NCI-H774 (cell line): ENCODE measurements around the gene DCP2.

Source experiments
- DNase-seq: peaks from one replicate; lab custom pipeline; 2025; lab: John Stamatoyannopoulos, UW

DCP2 gene

DNA sequence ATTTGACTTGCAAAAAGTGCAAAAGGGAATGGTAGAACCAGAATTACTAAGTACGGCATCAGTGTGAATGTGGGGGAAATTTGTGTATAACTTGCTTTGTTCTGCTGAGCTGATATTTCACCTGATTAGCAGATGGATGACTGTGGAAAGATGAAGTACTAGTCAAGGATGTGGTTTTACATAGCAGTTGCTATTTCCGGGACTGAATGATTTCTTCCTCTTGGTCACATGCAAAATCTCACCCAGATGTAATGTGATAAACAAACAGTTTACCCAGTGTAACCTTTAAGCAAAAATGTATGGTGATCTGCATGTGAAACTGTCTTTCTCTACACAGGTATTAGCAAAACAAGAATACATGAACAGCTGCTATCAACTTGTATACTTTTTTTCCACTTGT is 46.1 kb downstream of the DCP2 start:
- no peak for DNase-seq

GRCh38 chr5:113024076-113024697 is 47.6 kb downstream of the DCP2 start:
- no peak for DNase-seq

DNA sequence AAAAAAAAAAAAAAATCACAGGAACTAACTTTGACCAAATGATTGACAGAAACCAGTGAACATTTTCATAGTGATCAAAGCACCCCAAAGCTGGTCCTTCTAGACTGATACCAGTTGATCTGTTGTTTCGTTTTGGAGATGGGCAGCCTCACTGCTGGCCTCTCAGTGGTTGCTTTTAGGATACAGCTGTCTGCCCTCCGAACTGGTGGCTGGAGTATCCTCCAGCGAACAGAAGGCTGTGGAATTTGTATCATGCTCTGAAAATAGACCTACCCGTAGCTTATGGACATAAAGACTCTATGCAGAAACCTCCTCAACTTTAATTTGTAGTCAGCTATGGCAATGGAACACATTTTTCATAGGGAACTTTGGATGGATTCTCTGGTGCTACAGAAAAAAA is 49.0 kb downstream of the DCP2 start:
- no peak for DNase-seq

DNA sequence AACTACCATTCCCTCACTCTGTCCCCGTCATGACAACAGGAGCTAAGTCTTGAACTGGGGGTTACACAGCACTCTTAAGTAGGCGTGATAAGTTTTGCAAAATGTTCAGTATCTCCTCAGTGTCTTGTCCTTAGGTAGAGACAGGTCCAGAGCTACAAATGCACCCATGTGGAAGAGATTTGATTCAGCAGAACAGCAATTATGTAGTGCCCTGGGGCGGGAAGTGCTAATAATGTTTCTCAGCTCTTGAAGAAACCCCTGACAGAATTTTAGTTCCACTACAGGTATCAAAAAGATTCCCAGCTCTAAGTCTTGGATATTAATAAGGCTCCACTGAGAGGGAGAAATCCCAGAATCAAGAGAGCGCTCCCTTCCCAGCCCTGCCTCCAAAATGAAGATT is 49.6 kb downstream of the DCP2 start:
- DNase-seq = no peak

DNA sequence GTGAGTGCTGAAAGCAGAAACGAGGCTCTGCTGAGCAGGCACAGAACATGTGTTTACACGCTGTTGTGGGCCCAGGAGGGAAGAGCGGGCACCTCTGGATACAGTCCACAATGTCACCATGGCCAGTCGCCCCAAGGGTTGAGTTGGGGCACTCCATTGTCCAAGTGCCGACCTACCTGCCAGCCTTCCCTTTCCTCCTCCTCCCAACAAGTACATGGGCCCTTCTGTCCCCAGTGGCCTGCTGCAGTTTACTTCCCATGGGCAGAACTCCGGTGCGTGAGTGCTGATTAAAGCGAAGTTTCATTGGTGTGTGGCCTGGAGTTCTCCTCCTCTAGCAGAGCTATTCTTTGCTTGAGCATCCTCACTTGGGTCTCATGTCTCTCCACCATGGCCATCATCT is 50.4 kb downstream of the DCP2 start:
- DNase-seq = no peak

GRCh38 chr5:113027431-113027830 is 50.8 kb downstream of the DCP2 start:
- DNase-seq = no peak

DNA sequence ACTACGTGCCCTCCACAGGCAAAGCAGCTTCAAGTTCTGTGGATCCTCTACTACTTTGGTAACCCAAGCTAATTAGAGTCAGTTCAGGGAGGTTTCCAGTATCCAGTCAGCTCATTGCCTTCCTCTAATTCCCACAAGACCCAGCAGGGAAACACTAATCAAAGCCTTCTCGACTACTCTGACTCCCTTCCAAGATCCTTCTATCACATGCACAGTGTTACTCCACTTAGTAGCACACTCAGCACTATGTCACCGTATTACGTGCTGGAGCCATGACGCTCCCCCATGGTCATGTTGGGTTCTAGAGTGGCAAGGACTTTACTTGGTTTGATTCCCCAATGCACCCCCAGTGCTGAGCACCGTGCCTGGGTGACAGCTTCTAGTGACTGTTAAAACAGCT is 53.0 kb downstream of the DCP2 start:
- no peak for DNase-seq

- no peak for DNase-seq
Measured at GRCh38 chr5:113031104-113031503, 54.5 kb downstream of the DCP2 start.

- DNase-seq = no peak
Measured at GRCh38 chr5:113031557-113031956, 55.0 kb downstream of the DCP2 start.

DNA sequence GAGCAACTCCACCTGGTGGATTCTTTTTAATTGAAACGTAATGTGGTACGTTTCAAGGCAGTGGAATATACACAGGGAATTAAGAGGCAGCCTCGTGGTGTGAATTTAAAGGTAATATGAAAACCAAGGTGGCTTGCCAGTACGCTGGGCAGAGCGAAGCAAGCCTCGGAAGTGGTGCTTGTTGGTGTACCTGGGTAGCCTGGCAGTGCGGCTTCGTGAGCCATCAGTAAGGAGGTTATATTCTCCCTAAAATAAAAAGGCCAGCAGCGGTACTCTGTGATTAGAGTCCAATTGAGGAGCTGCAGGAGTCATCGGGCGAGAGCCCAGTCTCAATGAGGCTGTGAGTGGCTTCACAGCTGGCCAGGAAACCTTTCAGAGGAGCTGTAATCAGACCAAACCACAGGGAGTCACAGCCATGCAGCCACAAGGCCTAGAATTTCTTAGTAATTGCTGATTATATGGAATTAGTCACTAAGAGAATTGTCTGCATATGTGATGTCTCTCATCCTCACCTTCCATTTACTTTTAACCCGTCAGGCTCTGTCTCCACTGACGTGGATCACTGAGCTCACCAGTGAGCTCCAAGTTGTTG is 57.7 kb downstream of the DCP2 start:
- no peak for DNase-seq

- no peak for DNase-seq
Measured at GRCh38 chr5:113035096-113035495, 58.5 kb downstream of the DCP2 start.

GRCh38 chr5:113036321-113036720 is 59.7 kb downstream of the DCP2 start:
- no peak for DNase-seq

- no peak for DNase-seq
Measured at GRCh38 chr5:113036826-113037225, 60.2 kb downstream of the DCP2 start.

GRCh38 chr5:113038136-113038535 is 61.5 kb downstream of the DCP2 start:
- no peak for DNase-seq

GRCh38 chr5:113038714-113039113 is 62.1 kb downstream of the DCP2 start:
- DNase-seq = no peak

- no peak for DNase-seq
Measured at GRCh38 chr5:113039229-113039933, 62.8 kb downstream of the DCP2 start.

DNA sequence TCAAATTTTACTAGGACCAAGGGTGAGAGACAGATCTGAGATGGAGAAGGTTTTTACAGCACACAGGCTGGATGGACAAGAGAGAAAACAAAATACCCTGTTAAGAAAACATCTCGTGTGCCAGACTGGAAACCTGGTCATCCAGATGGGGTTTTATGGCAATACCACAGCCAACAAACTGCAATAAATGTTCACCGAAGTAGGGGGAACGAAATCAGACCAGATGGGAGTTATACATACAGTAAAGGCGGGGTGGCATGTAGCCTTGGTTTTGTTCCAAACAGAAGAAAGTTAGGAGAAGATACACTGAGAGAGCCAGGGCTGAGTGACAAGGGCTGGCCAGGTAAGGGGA is 63.3 kb downstream of the DCP2 start:
- no peak for DNase-seq

DNA sequence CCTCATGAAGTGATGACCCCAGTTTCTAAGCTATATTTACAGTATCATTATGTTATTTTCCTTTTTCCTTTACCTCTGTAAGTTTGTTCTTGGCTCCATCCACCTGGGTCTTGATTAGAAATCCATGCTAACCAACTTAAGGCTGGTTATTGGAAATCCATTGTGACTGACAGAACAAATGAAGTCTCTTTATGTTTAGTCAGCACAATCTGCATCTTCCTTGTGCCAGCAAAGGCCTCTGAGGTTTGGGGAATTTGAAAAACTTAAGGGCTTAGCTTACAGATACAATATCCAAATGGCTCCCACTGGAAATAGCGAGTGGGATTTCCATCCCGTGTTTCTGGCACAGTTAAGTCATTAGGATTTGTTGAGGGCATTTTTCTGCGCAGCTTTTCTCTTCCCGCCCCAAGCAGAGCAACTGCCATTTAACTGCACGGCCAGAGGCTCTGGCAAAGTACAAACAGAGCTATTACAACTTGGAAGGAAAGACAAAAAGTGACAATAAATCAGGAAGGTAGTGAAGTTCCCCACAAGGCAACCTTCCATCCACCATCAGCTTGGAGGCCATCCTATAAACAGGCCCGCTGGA is 64.2 kb downstream of the DCP2 start:
- no peak for DNase-seq

- no peak for DNase-seq
Measured at GRCh38 chr5:113042491-113043243, 66.1 kb downstream of the DCP2 start.

DNA sequence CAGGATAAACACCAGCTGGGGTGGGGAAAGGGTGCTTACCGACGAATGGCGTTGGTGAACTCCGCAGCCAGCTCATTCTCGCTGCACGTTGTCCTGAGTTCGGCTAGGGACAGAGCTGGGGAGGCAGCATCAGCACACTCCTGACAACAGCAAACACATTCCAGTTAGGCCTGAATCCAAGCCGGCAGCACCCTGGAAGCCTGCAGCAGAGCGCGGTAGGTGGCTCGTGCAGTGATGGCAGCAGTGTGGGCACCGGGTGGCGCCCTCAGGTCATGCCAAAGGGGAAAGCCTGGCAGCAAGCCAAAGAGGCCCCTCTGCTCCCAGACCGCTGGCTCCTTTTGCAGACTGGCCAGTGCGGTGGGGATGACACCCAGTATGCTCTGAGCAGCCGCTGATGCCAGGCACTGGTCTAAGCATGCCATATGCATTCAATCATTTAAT is 66.9 kb downstream of the DCP2 start:
- DNase-seq = no peak

- DNase-seq = no peak
Measured at GRCh38 chr5:113044776-113045465, 68.3 kb downstream of the DCP2 start.

DNA sequence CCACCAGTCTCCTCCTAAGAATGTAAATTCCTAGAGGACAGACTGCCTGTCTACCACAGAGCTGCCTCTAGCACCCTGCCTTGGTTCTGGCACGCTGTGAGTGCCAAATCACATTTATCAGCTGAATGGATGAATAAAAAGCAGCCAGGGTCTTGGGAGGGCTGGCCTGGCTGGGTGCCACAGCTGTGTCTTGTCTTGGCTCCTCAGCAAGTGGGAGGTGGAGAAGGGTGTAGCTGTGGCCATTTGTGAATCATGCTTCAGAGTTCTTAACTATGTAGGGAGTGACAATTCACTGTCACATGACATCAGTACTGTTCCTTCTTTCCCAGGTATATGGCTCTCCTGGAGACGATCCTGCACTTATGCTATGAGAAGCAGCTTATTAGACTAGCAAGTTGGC is 70.6 kb downstream of the DCP2 start:
- DNase-seq = no peak
